Neural progenitor cell (in vitro differentiated cells): Measurements from ENCODE around the gene BCL7A. TPM values are rescaled to one million over a fixed set of nuclear protein-coding genes. Genes with fewer than 3 reads are reported as not detected.
"Not testable (repeated sequence)": the region's sequence is repeated elsewhere in the genome, so short reads cannot be mapped to it uniquely, and the experiment has no call there.

Experiments used
- DNase-seq: peaks from one replicate; pipeline ENCODE4 v3.0.0-alpha.2; 2016; ENCODE audit warnings: low spot score
- H2AFZ ChIP-seq: fragments of 200-600 bp; sonication (generic); replicated peaks from 2 replicates; pipeline ENCODE4 v1.6.1; 2016; ENCODE audit warnings: antibody characterized with exemption
- H3F3A ChIP-seq: fragments of 200-600 bp; sonication (generic); 2 replicates; pipeline ENCODE4 v1.6.1; 2016; ENCODE audit warnings: antibody characterized with exemption, low read depth
- H3K27ac ChIP-seq: fragments of 200-600 bp; sonication (generic); 2 replicates; pipeline ENCODE4 v1.5.1; 2016; ENCODE audit warnings: mild to moderate bottlenecking
- H3K27me3 ChIP-seq: fragments of 200-600 bp; sonication (generic); 2 replicates; pipeline ENCODE4 v1.6.1; 2016; ENCODE audit warnings: mild to moderate bottlenecking, moderate library complexity
- H3K36me3 ChIP-seq: fragments of 200-600 bp; sonication (generic); 2 replicates; pipeline ENCODE4 v1.5.1; 2016
- H3K4me1 ChIP-seq: fragments of 200-600 bp; sonication (generic); 2 replicates; pipeline ENCODE4 v1.6.1; 2016; ENCODE audit warnings: mixed run types
- H3K4me2 ChIP-seq: fragments of 200-600 bp; sonication (generic); 2 replicates; pipeline ENCODE4 v1.6.1; 2016
- H3K4me3 ChIP-seq: fragments of 200-600 bp; sonication (generic); 2 replicates; pipeline ENCODE4 v1.5.1; 2016
- H3K79me2 ChIP-seq: fragments of 200-600 bp; sonication (generic); 2 replicates; pipeline ENCODE4 v1.6.1; 2016; ENCODE audit warnings: low read depth
- H3K9ac ChIP-seq: fragments of 200-600 bp; sonication (generic); 2 replicates; pipeline ENCODE4 v1.6.1; 2016
- H3K9me3 ChIP-seq: fragments of 200-600 bp; sonication (generic); 2 replicates; pipeline ENCODE4 v1.5.1; 2016; ENCODE audit warnings: low read depth
- H4K20me1 ChIP-seq: fragments of 200-600 bp; sonication (generic); 2 replicates; pipeline ENCODE4 v1.6.1; 2016; ENCODE audit warnings: low read depth
- H3K27ac Mint-ChIP-seq: 3 replicates; pipeline ENCODE4 v1.8.0; 2021; ENCODE audit warnings: mixed read lengths
- H3K27me3 Mint-ChIP-seq: 2 replicates; pipeline ENCODE4 v1.8.0; 2022; ENCODE audit warnings: low read depth, mild to moderate bottlenecking, inconsistent platforms, moderate library complexity, mixed read lengths; ENCODE audit not compliant: insufficient read depth
- H3K36me3 Mint-ChIP-seq: 3 replicates; pipeline ENCODE4 v1.8.0; 2021; ENCODE audit warnings: mixed read lengths
- H3K4me1 Mint-ChIP-seq: 3 replicates; pipeline ENCODE4 v1.8.0; 2021; ENCODE audit warnings: mixed read lengths
- H3K4me3 Mint-ChIP-seq: 3 replicates; pipeline ENCODE4 v1.8.0; 2021; ENCODE audit warnings: mild to moderate bottlenecking, moderate library complexity, mixed read lengths
- H3K9me3 Mint-ChIP-seq: 3 replicates; pipeline ENCODE4 v1.8.0; 2020; ENCODE audit warnings: mixed read lengths
- CTCF ChIP-seq: fragments of 200-600 bp; sonication (generic); IDR thresholded peaks from 2 replicates; pipeline ENCODE4 v1.5.1; 2017; ENCODE audit warnings: antibody characterized with exemption, mild to moderate bottlenecking
- EZH2 ChIP-seq: fragments of 200-600 bp; sonication (generic); IDR thresholded peaks from 2 replicates; pipeline ENCODE4 v1.6.1; 2017; ENCODE audit warnings: antibody characterized with exemption, mild to moderate bottlenecking, moderate library complexity
- EZH2phosphoT487 ChIP-seq: fragments of 200-600 bp; sonication (generic); IDR thresholded peaks from 2 replicates; pipeline ENCODE4 v1.6.1; 2017; ENCODE audit warnings: antibody characterized with exemption
- total RNA-seq: library from RNA; depleted of rRNA; stranded (reverse); fragments of >200 nt; gene quantifications from 2 replicates; pipeline ENCODE4 v1.2.3, GENCODE V29; 2015; ENCODE audit warnings: low replicate concordance

The BCL7A gene
- total RNA-seq, 1 donor from 2014 or later = 22.1 TPM

DNA sequence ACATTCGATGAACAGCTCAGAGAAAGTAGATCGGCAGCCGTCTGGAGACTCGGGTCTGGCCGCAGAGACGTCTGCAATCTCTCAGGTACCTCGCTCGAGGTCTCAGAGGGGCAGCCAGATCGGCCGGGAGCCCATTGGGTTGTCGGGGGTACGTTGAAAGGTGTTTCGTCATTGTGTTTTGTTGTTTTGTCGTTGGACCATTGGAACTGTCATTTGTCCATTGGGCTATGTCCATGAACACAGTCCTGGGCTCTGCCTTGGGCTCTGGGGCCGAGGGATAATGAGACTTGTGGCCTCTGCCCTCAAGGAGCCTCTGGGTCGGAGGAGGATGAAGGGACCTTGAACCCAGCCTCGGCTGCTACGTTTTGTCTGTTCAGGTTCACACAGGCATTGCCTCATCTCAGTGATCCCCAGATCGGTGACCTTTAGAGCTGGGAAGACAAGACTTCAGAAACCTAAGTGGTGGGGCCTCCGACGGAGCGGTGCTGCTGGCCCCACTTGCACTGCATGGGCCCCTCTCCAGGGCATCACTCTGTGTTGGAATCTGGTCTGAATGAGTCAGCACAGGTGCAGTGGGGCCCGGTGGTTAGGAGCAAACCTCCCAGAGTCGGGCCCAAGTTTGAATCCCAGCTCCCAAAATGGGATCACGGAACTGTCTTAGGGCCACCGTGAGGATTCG is 33.3 kb downstream of the BCL7A start:
- H3K4me1 ChIP-seq = no peaks in the 10 kb centered on the region
- H3K9me3 ChIP-seq = no peaks in the 10 kb centered on the region
- no peak overlapping the region for H2AFZ ChIP-seq
- no peak for TF ChIP-seq CTCF
- TF ChIP-seq EZH2phosphoT487 = no peak
- TF ChIP-seq EZH2 = no peak
- Mint-ChIP-seq H3K4me3 (no peak overlapping the region), H3K4me1 (no peaks in the 10 kb centered on the region), H3K27ac (no peak overlapping the region), H3K27me3 (peaks cover 8% of the 10 kb centered on the region), H3K36me3 (peaks cover 22% of the 10 kb centered on the region), H3K9me3 (no peaks in the 10 kb centered on the region)
- no peak for DNase-seq
- no peaks in the 10 kb centered on the region for H3K27me3 ChIP-seq
- H3F3A ChIP-seq = peaks cover 6% of the 10 kb centered on the region
- no peaks in the 10 kb centered on the region for H3K79me2 ChIP-seq
- H3K4me2 ChIP-seq = no peak overlapping the region
- no peaks in the 10 kb centered on the region for H3K36me3 ChIP-seq
- H4K20me1 ChIP-seq = peaks cover 9% of the 10 kb centered on the region
- no peak overlapping the region for H3K27ac ChIP-seq
- no peak overlapping the region for H3K9ac ChIP-seq
- no peak overlapping the region for H3K4me3 ChIP-seq

- H2AFZ ChIP-seq, H3K79me2 ChIP-seq, H3K4me1 ChIP-seq, H3K27me3 ChIP-seq, H3F3A ChIP-seq, DNase-seq, H3K9me3 Mint-ChIP-seq, H3K27ac Mint-ChIP-seq, H3K27me3 Mint-ChIP-seq, H3K9me3 ChIP-seq, H3K4me3 ChIP-seq, H4K20me1 ChIP-seq, H3K4me3 Mint-ChIP-seq, H3K27ac ChIP-seq, H3K9ac ChIP-seq, H3K4me1 Mint-ChIP-seq, H3K36me3 ChIP-seq, H3K4me2 ChIP-seq: not testable (repeated sequence)
- peaks cover 28% of the 10 kb centered on the region for H3K36me3 Mint-ChIP-seq
Observed at GRCh38 chr12:122056406-122056805, 34.7 kb downstream of the BCL7A start.

- no peaks in the 10 kb centered on the region for H3K4me1 ChIP-seq
- H3K27me3 Mint-ChIP-seq = peaks cover 8% of the 10 kb centered on the region
- H3K9ac ChIP-seq = no peak overlapping the region
- no peak overlapping the region for H2AFZ ChIP-seq
- H3K4me1 Mint-ChIP-seq = peaks cover 3% of the 10 kb centered on the region
- H3K27ac Mint-ChIP-seq = no peak overlapping the region
- peaks cover 31% of the 10 kb centered on the region for H3K36me3 Mint-ChIP-seq
- H3K27ac ChIP-seq = no peak overlapping the region
- peaks cover 9% of the 10 kb centered on the region for H4K20me1 ChIP-seq
- DNase-seq = no peak
- no peaks in the 10 kb centered on the region for H3K36me3 ChIP-seq
- no peak overlapping the region for H3K4me3 Mint-ChIP-seq
- H3K4me2 ChIP-seq = no peak overlapping the region
- H3K4me3 ChIP-seq = no peak overlapping the region
- peaks cover 4% of the 10 kb centered on the region for H3F3A ChIP-seq
- TF ChIP-seq EZH2phosphoT487 (no peak), CTCF (no peak), EZH2 (no peak)
- no peaks in the 10 kb centered on the region for H3K79me2 ChIP-seq
- no peaks in the 10 kb centered on the region for H3K9me3 Mint-ChIP-seq
- no peaks in the 10 kb centered on the region for H3K9me3 ChIP-seq
- no peaks in the 10 kb centered on the region for H3K27me3 ChIP-seq
Observed at GRCh38 chr12:122057007-122057735, 35.5 kb downstream of the BCL7A start.

DNA sequence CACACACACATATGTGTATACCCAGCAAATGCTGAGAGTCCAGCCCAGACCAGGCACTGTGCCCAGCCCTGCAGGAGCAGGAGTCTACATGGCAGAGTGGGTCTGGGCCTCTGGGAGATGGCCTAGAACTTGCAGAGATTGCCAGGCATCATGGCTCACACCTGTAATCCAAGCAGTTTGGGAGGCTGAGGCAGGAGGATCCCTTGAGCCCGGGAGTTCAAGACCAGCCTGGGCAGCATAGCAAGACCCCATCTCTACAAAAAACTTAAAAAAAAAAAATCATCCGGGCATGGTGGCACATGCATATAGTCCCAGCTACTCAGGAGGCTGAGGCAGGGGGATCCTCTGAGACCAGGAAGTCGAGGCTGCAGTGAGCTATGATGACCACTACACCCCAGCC is 36.1 kb downstream of the BCL7A start:
- Histone ChIP-seq H3K27me3 (no peaks in the 10 kb centered on the region), H4K20me1 (peaks cover 14% of the 10 kb centered on the region), H3K27ac (no peak overlapping the region), H2AFZ (no peak overlapping the region), H3F3A (peaks cover 2% of the 10 kb centered on the region), H3K9me3 (no peaks in the 10 kb centered on the region), H3K4me2 (no peak overlapping the region), H3K36me3 (no peaks in the 10 kb centered on the region), H3K79me2 (no peaks in the 10 kb centered on the region), H3K9ac (no peak overlapping the region), H3K4me1 (no peaks in the 10 kb centered on the region), H3K4me3 (no peak overlapping the region)
- no peak overlapping the region for H3K4me3 Mint-ChIP-seq
- H3K27ac Mint-ChIP-seq = no peak overlapping the region
- H3K4me1 Mint-ChIP-seq = peaks cover 5% of the 10 kb centered on the region
- H3K27me3 Mint-ChIP-seq = peaks cover 8% of the 10 kb centered on the region
- H3K36me3 Mint-ChIP-seq = peaks cover 28% of the 10 kb centered on the region
- no peak for TF ChIP-seq EZH2phosphoT487
- TF ChIP-seq CTCF = no peak
- no peak for TF ChIP-seq EZH2
- no peaks in the 10 kb centered on the region for H3K9me3 Mint-ChIP-seq
- no peak for DNase-seq
